WERI-Rb-1 (cell line): ENCODE data around the gene CRADD.

Experiments used
- DNase-seq: peaks from one replicate; pipeline ENCODE4 v3.0.0-alpha.2; 2020
- H3K27ac ChIP-seq: fragments of 250-450 bp; sonication (Bioruptor Pico); 2 replicates; pipeline ENCODE4 v1.5.1; 2020; ENCODE audit warnings: mild to moderate bottlenecking, moderate library complexity
- H3K27me3 ChIP-seq: fragments of 250-450 bp; sonication (Bioruptor Pico); 2 replicates; pipeline ENCODE4 v1.5.1; 2021; ENCODE audit warnings: mild to moderate bottlenecking, low read depth, moderate library complexity; ENCODE audit not compliant: insufficient read depth, severe bottlenecking
- H3K36me3 ChIP-seq: fragments of 250-450 bp; sonication (Bioruptor Pico); 2 replicates; pipeline ENCODE4 v1.5.1; 2020; ENCODE audit warnings: mild to moderate bottlenecking, moderate library complexity
- H3K4me3 ChIP-seq: 2 replicates; pipeline ENCODE4 v1.5.1; 2011; ENCODE audit warnings: low read depth, mild to moderate bottlenecking, control low read depth, low read length
- H3K9me3 ChIP-seq: fragments of 250-450 bp; sonication (Bioruptor Pico); 2 replicates; pipeline ENCODE4 v1.5.1; 2021; ENCODE audit warnings: mild to moderate bottlenecking, moderate library complexity; ENCODE audit not compliant: severe bottlenecking
- TF ChIP-seq, protein P1 (sequence below): IDR thresholded peaks from 2 replicates; pipeline ENCODE4 v1.5.1; 2011; ENCODE audit warnings: low read depth, mild to moderate bottlenecking, control low read depth, inconsistent platforms, low read length

Gene CRADD

DNA sequence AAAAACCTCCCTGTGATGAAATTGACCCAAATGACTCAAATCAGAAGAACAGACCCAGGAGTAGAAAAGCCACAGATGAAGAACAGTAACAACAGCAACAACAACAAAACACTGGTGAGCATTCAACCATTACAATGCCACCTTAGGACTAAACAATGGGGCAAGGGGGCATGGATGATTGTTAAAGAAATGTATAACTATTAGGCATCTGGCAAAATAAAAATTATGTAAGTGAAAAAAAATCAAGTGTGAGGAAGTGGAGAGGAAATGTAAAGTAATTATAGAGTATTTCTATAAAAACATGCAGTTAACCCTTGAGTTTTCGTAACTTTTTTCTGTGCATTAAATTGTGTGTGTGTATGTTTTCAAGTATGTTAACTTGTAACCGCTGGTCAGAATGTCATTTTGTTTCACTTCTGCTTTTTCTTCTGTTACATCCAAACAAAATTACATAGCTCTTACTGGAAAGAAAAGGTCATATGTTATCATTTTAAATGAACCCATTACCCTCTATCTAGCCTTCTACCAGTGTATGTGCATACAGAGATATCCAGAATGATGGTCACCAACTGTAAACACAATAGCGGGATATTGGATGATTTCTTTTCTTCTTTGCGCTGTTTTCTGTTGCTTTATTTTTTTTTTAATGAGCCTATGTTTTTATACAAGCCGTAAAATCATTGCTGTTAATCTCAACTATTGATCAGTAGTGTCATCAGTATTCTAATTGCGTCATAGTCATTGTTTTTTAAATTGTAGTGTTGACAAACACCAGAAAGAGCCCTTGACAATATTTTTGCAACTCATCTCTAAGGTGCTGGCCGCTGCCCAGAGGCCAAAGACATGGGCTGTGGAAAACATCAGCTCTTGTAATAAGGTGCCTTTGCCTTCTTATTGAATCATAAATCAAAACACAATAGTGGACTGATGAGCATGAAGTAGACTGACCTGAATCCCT lies 170.6 kb downstream of the CRADD start:
- no peak for DNase-seq
- Histone ChIP-seq H3K27ac (no peak overlapping the region), H3K4me3 (no peak overlapping the region), H3K27me3 (no peaks in the 10 kb centered on the region), H3K9me3 (no peaks in the 10 kb centered on the region), H3K36me3 (no peaks in the 10 kb centered on the region)
- TF ChIP-seq, protein P1, sequence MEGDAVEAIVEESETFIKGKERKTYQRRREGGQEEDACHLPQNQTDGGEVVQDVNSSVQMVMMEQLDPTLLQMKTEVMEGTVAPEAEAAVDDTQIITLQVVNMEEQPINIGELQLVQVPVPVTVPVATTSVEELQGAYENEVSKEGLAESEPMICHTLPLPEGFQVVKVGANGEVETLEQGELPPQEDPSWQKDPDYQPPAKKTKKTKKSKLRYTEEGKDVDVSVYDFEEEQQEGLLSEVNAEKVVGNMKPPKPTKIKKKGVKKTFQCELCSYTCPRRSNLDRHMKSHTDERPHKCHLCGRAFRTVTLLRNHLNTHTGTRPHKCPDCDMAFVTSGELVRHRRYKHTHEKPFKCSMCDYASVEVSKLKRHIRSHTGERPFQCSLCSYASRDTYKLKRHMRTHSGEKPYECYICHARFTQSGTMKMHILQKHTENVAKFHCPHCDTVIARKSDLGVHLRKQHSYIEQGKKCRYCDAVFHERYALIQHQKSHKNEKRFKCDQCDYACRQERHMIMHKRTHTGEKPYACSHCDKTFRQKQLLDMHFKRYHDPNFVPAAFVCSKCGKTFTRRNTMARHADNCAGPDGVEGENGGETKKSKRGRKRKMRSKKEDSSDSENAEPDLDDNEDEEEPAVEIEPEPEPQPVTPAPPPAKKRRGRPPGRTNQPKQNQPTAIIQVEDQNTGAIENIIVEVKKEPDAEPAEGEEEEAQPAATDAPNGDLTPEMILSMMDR: no peak

DNA sequence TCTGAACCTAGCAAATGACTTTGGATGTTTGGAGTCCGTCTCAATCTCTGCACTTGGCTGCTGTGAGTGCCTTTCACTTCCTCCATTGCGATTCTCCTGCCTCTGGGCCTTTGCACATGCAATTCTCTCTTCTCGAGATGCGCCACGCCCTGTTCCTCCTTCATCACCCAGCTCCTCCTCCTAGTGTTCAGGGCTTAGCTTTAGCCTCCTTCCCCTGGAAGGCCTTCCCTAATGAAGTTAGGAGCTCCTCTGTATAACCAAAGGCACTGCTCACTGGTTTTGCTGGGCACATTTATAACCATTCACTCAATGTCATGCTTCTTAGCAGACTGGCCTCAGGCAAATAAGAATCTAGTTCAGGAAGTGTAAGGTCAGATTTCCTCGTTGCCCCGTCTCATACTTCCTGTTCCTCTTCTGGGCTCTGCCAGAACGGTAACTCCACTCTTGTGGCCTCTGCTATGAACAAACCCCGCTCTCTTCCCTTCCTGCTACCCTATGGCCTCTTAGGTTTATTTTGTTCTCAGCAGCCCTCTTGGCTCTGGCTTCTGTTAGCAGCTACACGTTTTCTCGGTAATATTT lies 171.4 kb downstream of the CRADD start:
- H3K9me3 ChIP-seq: no peaks in the 10 kb centered on the region
- TF ChIP-seq, protein P1: no peak
- H3K27me3 ChIP-seq: no peaks in the 10 kb centered on the region
- H3K36me3 ChIP-seq: no peaks in the 10 kb centered on the region
- no peak overlapping the region for H3K27ac ChIP-seq
- H3K4me3 ChIP-seq: no peak overlapping the region
- no peak for DNase-seq

DNA sequence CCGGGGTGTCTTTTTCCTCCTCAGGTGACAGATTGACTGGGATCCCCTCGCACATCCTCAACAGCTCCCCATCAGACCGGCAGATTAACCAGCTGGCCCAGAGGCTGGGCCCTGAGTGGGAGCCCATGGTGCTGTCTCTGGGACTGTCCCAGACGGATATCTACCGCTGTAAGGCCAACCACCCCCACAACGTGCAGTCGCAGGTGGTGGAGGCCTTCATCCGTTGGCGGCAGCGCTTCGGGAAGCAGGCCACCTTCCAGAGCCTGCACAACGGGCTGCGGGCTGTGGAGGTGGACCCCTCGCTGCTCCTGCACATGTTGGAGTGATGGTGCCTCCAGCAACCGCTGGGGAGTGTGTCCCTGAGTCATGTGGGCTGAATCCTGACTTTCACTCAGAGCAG lies 172.8 kb downstream of the CRADD start:
- Histone ChIP-seq H3K27ac (no peak overlapping the region), H3K9me3 (no peaks in the 10 kb centered on the region), H3K36me3 (no peaks in the 10 kb centered on the region), H3K4me3 (no peak overlapping the region), H3K27me3 (no peaks in the 10 kb centered on the region)
- DNase-seq: no peak
- TF ChIP-seq, protein P1: no peak

DNA sequence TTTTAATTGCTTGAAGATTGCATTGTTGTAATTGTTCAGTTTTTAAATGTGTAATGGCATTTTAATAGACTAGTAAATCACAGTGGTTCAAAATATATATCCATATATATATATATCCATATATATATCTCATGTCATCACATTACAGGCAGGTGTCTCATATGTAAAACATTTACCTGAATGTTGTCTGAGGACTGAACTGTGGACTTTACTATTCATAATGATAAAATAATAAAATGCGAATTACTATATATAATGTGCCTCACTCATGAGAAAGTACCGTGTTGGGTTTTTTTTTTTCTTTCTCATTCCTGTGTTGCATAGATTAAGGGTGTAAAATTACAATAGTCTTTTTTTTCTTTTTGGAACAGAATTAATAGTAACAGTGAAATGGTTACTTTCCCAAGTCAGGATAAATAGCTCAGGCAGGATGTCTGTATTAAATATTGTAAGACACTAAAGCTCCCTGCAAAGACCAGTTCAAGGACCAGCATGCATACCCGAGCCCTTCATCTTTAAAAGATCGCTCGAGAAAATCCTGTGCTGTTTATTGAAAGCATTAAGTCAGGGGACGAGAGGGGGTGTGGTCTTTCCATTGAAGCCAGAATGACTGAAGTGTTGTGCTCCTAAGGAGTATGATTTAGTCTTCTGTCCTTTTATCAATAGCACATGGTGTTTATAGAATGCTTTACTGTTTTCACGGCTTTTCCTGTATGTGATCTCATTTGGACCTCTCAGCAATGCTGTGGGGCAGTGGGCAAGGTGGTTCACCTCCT lies 173.5 kb downstream of the CRADD start:
- Histone ChIP-seq H3K9me3 (no peaks in the 10 kb centered on the region), H3K27me3 (no peaks in the 10 kb centered on the region), H3K4me3 (no peak overlapping the region), H3K36me3 (no peaks in the 10 kb centered on the region), H3K27ac (no peak overlapping the region)
- TF ChIP-seq, protein P1: no peak
- DNase-seq: no peak

DNA sequence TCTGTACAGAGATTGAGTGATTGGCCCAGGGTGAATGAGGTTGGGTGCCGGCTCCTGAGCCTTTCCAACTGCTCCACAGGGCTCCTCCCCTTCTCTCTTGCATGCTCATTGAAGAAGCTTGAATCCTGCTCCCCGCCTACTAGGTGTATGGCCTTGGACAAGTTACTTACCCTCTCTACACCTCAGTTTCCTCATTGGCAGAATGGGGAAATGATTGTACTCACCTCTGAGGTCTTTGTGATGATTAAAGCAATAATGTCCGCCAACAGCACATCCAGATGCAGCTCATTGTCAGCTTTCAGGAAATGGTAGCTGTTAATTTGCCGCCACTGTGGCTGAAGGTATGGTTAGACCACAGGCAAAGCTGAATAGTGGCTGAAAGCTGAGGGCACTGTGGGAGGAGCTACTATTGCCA lies 174.1 kb downstream of the CRADD start:
- H3K36me3 ChIP-seq: no peaks in the 10 kb centered on the region
- H3K4me3 ChIP-seq: no peak overlapping the region
- no peak overlapping the region for H3K27ac ChIP-seq
- H3K27me3 ChIP-seq: no peaks in the 10 kb centered on the region
- no peak for DNase-seq
- no peaks in the 10 kb centered on the region for H3K9me3 ChIP-seq
- TF ChIP-seq, protein P1: no peak
